Measurements from ENCODE around the gene DIDO1. TPM values are rescaled to one million over a fixed set of nuclear protein-coding genes. Genes with fewer than 3 reads are reported as not detected.

The DIDO1 gene
- total RNA-seq, 1 donor from 2014 or later, result 37.9 TPM

GRCh38 chr20:62838128-62838891 is 88.0 kb downstream of the DIDO1 start:
- TF ChIP-seq, protein P1, sequence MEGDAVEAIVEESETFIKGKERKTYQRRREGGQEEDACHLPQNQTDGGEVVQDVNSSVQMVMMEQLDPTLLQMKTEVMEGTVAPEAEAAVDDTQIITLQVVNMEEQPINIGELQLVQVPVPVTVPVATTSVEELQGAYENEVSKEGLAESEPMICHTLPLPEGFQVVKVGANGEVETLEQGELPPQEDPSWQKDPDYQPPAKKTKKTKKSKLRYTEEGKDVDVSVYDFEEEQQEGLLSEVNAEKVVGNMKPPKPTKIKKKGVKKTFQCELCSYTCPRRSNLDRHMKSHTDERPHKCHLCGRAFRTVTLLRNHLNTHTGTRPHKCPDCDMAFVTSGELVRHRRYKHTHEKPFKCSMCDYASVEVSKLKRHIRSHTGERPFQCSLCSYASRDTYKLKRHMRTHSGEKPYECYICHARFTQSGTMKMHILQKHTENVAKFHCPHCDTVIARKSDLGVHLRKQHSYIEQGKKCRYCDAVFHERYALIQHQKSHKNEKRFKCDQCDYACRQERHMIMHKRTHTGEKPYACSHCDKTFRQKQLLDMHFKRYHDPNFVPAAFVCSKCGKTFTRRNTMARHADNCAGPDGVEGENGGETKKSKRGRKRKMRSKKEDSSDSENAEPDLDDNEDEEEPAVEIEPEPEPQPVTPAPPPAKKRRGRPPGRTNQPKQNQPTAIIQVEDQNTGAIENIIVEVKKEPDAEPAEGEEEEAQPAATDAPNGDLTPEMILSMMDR (IDR thresholded peaks at IDR 0.05; ENCODE audit: insufficient read depth, low read length, poor library complexity, severe bottlenecking), result no peak
- Histone ChIP-seq H3K4me3 (ENCODE audit: low read depth, low read length) (no peak overlapping the region), H3K36me3 (ENCODE audit: control insufficient read depth, insufficient read depth, low read length) (no peaks in the 10 kb centered on the region), H3K27me3 (ENCODE audit: control insufficient read depth, insufficient read depth, low read length) (peaks cover 8% of the 10 kb centered on the region)
- DNase-seq (ENCODE audit: low read depth), result no peak

DNA sequence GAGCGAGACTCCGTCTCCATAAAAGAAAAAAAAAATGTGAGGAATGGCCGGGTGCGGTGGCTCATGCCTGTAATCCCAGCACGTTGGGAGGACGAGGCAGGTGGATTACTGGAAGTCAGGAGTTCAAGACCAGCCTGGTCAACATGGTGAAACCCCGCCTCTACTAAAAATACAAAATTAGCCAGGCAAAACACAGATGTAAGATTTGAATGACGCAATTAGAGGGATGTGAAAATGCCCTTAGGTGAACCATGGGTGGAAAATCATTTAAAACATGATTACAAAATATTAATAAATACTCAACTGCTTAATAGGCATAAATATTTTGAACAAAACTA is 88.5 kb downstream of the DIDO1 start:
- no peak for DNase-seq (ENCODE audit: low read depth)
- Histone ChIP-seq H3K36me3 (ENCODE audit: control insufficient read depth, insufficient read depth, low read length) (no peaks in the 10 kb centered on the region), H3K4me3 (ENCODE audit: low read depth, low read length) (no peak overlapping the region), H3K27me3 (ENCODE audit: control insufficient read depth, insufficient read depth, low read length) (peaks cover 8% of the 10 kb centered on the region)
- TF ChIP-seq, protein P1 (IDR thresholded peaks at IDR 0.05; ENCODE audit: insufficient read depth, low read length, poor library complexity, severe bottlenecking), result no peak

GRCh38 chr20:62836967-62837490 is 89.3 kb downstream of the DIDO1 start:
- no peak overlapping the region for H3K4me3 ChIP-seq (ENCODE audit: low read depth, low read length)
- DNase-seq (ENCODE audit: low read depth), result no peak
- peaks cover 8% of the 10 kb centered on the region for H3K27me3 ChIP-seq (ENCODE audit: control insufficient read depth, insufficient read depth, low read length)
- TF ChIP-seq, protein P1 (IDR thresholded peaks at IDR 0.05; ENCODE audit: insufficient read depth, low read length, poor library complexity, severe bottlenecking), result no peak
- no peaks in the 10 kb centered on the region for H3K36me3 ChIP-seq (ENCODE audit: control insufficient read depth, insufficient read depth, low read length)

DNA sequence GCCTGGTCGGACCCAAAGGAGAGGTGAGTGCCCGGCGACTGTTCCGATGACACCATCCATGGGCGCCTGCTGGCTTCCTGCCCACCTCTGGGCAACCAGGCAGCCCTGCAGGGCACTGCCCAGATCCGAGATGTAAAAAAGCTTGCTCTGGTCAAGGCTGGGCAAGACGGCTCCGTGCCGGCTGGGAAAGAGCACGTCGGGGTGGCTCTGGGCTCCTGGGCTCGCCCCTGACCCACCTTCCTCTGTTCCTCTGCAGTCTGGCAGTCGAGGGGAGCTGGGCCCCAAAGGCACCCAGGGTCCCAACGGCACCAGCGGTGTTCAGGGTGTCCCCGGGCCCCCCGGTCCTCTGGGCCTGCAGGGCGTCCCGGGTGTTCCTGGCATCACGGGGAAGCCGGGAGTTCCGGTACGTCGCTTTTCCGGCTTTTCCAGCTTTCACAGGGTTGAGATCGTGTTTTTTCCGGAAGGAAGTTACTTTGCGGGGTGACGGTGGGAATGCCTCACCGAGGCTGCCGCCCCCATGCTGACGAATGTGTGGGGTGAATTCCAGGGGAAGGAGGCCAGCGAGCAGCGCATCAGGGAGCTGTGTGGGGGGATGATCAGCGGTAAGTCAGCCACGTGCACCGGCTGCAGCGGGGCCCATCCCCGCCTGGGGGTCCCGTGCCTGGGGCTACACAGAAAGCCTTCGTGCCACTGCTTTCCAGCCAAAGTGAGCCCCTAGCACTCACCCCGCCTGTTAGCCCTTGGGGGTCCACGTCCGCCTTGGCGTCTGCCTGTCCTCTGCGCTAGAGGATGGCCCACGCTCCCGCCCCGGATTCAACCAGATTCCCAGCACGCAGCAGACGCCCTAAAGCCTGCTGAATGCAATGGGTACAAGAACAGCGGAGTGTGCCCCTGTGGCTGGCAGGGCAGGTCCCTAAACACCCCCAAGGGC is 90.1 kb downstream of the DIDO1 start:
- no peak for DNase-seq (ENCODE audit: low read depth)
- peak overlapping the region; percentile 4 for H3K4me3 ChIP-seq (ENCODE audit: low read depth, low read length)
- H3K36me3 ChIP-seq (ENCODE audit: control insufficient read depth, insufficient read depth, low read length), result no peaks in the 10 kb centered on the region
- TF ChIP-seq, protein P1 (IDR thresholded peaks at IDR 0.05; ENCODE audit: insufficient read depth, low read length, poor library complexity, severe bottlenecking), result no peak
- H3K27me3 ChIP-seq (ENCODE audit: control insufficient read depth, insufficient read depth, low read length), result peaks cover 8% of the 10 kb centered on the region

- no peak for DNase-seq (ENCODE audit: low read depth)
- Histone ChIP-seq H3K36me3 (ENCODE audit: control insufficient read depth, insufficient read depth, low read length) (no peaks in the 10 kb centered on the region), H3K4me3 (ENCODE audit: low read depth, low read length) (no peak overlapping the region), H3K27me3 (ENCODE audit: control insufficient read depth, insufficient read depth, low read length) (peaks cover 8% of the 10 kb centered on the region)
- TF ChIP-seq, protein P1 (IDR thresholded peaks at IDR 0.05; ENCODE audit: insufficient read depth, low read length, poor library complexity, severe bottlenecking), result no peak
These were observed 91.2 kb downstream of the DIDO1 start for GRCh38 chr20:62834967-62835730.

Data from kidney epithelial cell (primary cell).